ENCODE measurements around the gene GIMAP8.
A peak's percentile ranks its signal among the peaks of the same experiment; 100 is the strongest.
"Not testable (repeated sequence)": the region's sequence is repeated elsewhere in the genome, so short reads cannot be mapped to it uniquely, and the experiment has no call there.

Gene GIMAP8

DNA sequence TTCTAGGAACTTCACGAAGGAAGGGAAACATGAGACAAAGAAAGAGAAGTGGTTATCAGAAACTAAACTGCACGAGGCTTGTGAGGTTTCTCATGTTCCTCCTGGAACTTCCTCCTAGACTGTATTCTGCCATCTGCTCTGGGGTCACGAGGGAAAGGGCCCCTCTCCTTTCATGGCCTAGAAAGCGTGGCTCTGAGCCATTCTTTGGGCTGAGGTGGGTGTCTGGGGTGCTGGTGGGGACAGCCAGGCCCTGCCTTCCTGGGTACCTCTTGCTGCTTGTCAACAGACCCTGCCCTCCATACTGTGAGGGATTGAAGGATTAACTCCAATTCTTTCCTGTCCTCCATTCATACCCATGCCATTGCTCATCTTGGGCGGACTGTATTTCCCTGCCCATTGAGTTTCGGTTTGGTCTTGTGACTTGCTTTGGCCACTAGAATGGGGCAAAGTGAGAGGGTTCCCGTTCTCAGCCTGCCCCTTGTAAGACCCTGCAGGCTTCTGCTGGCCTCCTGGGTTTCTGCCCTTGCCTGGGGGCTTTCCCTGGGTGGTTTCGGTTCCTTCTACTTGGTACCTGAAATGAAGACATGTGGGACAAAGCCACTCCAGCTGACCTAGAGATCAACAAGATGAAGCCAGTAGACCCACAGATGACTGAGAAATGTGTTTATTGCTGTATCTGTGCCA is 14.9 kb upstream of the GIMAP8 start:
- DNase-seq (ENCODE audit: low spot score): no peak

- DNase-seq (ENCODE audit: low spot score): no peak
Observed at GRCh38 chr7:150439967-150440366, 10.5 kb upstream of the GIMAP8 start.

- DNase-seq (ENCODE audit: low spot score): no peak
Observed at GRCh38 chr7:150441524-150441923, 8.9 kb upstream of the GIMAP8 start.

DNA sequence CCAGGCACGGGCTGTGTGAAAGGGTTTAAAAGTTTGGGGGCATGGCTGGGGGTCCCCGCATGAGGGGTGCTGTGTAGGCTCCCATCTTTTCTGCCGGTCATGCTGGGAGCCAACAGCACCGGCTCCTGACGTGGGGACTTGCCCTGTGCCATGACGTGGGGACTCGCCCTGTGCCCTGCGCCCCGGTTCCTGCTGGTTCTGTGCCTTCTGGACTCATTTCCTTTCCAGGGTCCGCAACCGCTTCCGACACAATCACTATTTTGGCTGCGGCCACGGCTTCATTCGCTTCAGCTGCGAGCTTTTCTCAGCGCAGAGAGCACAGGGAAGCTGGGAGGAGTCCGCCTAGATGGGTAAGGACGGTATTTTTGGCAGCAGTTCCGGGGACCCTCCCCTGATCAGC is 7.6 kb upstream of the GIMAP8 start:
- no peak for DNase-seq (ENCODE audit: low spot score)

DNA sequence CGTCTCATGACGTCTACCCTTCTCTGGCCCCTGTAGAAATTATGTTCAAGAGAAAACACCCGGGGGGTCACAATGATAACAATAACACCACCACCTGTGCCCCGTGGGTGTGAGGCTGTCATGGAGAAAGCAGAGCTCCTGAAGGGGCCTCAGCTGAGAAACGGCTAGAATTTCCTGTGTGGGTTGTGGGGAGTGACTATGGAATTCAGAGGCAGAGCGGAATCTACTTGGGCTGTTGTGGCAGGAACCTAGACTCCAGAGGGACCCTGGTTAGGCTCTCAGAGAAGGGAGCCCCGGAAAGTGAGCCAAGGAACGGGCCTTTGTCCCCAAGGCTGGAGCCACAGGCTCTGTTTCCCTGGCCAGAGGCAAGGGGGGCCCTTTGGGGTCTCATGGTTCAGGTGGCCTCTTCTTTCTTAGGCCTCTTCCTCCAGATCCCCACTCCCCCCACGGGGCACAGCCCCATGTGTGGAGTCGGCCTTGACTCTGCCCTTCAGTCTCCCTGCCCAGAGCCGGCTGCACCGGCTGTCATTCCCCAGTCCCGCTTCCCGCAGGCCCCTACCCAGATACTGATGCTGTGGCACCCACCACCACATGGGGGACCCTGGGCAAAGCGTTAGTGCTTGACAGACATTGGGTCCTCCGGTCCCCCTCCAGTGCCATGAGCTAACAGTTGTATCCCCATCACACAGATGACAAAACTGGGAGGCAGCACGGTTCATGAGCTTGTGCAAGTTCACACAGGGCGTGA is 6.5 kb upstream of the GIMAP8 start:
- no peak for DNase-seq (ENCODE audit: low spot score)

DNA sequence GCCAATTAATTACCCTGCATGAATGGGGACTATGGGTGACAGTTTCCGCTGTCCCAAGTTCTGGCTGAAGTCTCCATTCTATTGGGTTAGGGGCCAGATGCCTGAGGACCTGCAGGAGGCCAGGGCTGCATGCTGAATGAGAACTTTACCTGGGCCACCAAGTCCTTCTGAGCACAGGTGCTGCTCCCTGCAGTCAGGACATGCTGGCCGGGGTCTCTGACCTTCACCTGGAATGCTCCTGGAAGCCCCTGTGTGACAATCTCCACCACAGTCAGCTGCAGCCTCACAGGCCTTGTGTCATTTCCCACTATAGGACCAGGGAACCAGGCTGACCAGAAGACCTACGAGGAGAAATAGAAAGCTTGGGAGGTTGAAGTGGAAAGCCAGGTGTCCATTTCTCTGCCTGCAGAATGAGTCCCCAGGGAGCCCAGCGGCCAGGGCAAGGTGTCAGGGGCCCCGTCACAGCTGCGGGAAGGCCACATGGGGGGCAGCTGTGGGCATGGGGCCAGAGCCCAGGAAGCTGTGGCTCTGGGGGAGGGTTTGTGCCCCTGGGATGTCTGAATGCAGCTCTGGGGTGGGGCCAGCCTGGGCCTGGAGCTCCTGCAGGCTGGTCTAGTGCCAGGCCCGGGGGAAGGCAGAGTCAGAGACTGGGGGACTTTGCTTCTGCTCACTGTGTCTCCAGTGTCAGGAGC is 5.6 kb upstream of the GIMAP8 start:
- DNase-seq (ENCODE audit: low spot score): no peak

DNA sequence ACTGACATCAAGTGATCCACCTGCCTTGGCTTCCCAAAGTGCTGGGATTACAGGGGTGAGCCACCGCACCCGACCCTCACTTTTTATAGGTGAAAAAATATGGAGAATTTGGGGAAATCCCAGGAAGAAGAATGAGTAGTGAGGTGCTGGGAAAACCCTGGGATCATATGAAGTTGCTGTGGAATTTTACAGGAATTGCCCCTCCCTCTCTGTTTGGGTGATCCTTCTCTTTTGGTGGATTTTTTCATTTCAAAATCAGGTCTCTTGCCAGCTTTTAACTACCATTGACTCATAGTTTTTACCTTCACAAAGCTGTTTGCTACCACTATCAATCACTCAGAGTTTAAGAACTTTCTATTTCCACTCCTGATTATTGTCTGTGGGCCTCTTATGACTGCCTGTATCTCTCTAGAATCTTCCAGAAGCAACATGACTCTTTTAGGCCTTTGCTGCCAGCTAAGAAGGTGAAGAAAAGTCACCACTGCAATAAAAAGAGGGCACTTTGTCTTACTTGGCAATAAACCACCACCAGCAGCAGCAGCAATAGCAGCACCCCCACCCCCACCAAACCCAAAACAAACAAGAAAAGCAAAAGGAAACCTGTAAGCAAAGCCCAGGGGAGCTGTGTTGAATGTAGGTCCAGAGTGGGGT is 4.0 kb upstream of the GIMAP8 start:
- no peak for DNase-seq (ENCODE audit: low spot score)

- DNase-seq (ENCODE audit: low spot score): no peak
Observed at GRCh38 chr7:150447966-150448788, 2.3 kb upstream of the GIMAP8 start.

DNA sequence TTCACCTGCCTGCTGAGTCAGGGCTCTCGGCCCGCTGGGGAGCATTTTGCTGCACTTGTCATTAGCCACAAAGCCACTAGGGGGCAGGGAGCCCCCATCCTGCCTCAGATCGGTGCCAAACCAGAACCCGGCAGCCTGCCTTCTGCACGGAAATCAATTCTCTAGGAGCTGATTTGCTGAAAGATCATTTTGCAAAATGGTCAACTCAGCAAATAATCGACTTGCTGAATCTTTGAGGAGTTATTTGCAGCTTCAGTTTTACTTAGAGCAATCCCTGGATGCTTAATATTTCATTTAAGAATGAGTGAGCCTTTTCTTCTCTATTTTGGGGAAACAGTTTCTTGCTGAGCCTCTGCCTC is 1.7 kb upstream of the GIMAP8 start:
- peak; percentile 88 for DNase-seq (ENCODE audit: low spot score)

- DNase-seq (ENCODE audit: low spot score): no peak
Observed at GRCh38 chr7:150449206-150449952, 1.1 kb upstream of the GIMAP8 start.

GRCh38 chr7:150451097-150451793 is 815 bp downstream of the GIMAP8 start:
- no peak for DNase-seq (ENCODE audit: low spot score)

DNA sequence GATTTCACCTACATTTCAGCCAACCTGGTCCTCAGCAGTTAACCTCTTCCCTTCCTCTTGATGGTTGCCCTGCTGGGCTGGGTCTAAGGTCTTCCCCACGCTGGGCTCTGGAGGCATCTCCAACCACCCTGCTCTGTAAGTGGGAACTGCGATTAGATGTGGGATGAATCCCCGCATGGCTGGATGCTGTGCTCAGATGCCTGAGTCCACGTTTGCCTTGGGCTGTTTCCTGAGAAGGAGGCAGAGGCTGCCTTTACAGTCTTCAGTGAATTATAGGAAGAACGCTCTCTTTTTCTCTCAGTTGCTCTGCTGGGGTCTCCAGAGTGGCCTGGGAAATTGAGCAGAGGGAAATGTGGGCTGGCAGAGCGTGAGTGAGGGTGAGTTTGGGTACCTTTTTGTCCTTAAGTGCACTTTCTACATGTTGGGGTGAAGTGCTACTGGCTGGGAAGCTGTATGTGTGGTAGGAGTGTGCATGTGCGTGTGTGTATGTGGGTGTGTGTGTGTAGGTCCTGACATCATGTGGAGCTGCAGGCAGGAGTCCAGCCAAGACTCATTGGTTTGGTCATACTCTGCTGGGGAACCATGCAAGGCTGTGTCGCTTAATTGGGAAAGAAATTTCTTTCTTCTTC is 1.5 kb downstream of the GIMAP8 start:
- no peak for DNase-seq (ENCODE audit: low spot score)

DNA sequence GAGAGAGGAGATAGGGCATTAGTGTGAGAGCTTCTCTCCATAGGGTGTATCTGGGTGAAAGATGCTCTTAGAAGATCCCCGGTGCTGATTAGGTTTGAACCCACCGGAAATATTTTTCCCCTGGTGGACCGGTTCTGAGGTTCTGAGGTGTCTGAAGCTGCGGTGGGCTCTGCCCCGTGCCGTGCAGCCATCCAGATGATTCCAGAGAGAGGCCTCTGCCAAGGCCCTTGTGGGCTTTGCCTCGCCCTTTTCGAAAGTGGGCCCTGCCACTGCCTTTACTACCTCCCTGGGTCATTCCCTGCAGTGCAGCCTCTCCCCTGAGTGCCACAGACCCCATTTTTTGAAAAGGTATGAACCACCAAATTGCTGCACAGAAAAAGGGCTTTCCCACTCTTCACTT is 2.8 kb downstream of the GIMAP8 start:
- no peak for DNase-seq (ENCODE audit: low spot score)

DNA sequence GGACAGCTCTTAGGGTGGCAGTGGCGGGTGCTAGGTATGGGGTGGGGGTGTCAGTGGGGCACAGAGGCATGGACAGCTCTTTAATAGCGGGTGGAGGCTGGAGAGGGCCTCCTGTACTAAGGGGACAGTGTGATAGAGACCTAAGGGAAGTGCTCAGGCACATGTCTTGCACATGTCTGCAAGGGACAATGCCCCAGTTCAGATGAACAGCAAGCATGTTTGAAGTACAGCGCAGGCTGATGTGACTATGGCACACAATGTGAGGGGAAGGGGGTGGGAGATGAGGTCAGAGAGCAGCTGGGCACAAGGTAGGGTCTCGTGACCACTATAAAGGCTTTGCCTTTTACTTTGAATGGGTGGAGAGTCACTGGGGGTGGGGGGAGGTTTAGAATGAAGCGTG is 3.5 kb downstream of the GIMAP8 start:
- DNase-seq (ENCODE audit: low spot score): no peak

- not testable (repeated sequence) for DNase-seq (ENCODE audit: low spot score)
Observed at GRCh38 chr7:150457064-150457463, 6.6 kb downstream of the GIMAP8 start.

DNA sequence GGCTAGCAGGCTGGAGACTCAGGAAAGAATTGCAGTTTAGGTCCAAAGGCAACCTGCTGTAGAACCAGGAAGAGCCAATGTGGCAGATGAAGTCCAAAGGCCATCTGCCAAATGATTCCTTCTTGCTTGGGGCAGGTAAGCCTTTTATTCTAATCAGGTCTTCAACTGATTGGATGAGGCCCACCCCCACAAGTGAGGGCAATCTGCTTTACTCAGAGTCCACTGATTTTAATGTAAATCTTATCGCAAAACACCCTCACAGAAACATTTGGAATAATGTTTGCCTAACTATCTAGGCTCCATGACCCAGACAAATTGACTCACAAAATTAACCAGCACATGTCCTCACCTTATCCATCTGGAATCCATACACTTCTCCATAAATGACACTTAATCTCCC is 7.8 kb downstream of the GIMAP8 start:
- no peak for DNase-seq (ENCODE audit: low spot score)

DNA sequence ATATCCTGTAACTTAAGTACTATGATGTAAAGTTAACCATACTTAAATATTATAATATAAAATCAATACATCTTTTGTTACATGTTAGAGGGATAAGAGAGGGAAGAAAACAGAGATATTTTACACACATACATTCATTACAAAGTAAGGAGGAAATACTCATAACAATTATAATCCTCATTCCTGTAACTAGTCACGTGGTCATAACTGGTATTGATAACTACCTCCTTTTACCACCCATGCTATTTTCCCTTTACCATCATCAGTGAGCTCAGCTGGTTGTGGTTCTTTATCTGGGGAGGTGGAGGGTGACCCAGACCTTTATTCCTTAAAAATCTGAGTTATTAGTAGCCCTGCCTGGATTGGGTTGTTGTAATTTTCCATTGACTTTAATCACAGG is 8.3 kb downstream of the GIMAP8 start:
- no peak for DNase-seq (ENCODE audit: low spot score)

GRCh38 chr7:150461520-150461919 is 11.1 kb downstream of the GIMAP8 start:
- DNase-seq (ENCODE audit: low spot score): no peak

- DNase-seq (ENCODE audit: low spot score): no peak
Observed at GRCh38 chr7:150462413-150462812, 12.0 kb downstream of the GIMAP8 start.

DNA sequence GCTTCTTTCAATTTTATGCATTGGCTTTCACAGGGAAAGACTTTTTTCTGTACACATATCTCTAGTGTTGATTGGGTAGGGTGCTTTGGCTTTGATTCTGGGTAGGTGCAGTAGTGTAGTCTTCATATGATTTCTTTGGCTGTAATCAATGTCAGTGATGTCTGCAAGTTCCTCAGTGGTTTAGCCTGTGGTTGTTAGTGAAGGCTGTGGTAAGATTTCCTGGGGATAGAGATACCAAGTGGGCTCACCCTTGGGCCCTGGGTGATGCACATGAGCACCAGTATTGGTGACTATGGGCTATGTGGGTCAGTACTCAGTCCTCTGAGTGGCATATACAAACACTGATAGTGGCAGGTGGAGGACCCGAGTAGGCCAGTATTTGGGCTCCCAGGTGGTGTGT is 13.0 kb downstream of the GIMAP8 start:
- DNase-seq (ENCODE audit: low spot score): no peak

Data from HuH-7 (cell line).